NCI-H2171 treated with DMSO at 0.1 percent for 48 hours (cell line): ENCODE measurements around the gene SLC46A1.
A peak's percentile ranks its signal among the peaks of the same experiment; 100 is the strongest.

ENCODE experiments used
- DNase-seq: peaks from one replicate; lab custom pipeline; 2025; lab: John Stamatoyannopoulos, UW

The SLC46A1 gene

GRCh38 chr17:28379814-28380801 is 25.9 kb downstream of the SLC46A1 start:
- DNase-seq = no peak

- DNase-seq = no peak
Measured at GRCh38 chr17:28372945-28373274, 33.1 kb downstream of the SLC46A1 start.

- peak; percentile 49 for DNase-seq
Measured at GRCh38 chr17:28372203-28372944, 33.6 kb downstream of the SLC46A1 start.

GRCh38 chr17:28371245-28372202 is 34.5 kb downstream of the SLC46A1 start, which contains the start of gene SARM1:
Gene SARM1 (plus strand): TSS chr17:28371694. CDS start chr17:28372033, 339 bp downstream.
- DNase-seq = peak; percentile 90

- no peak for DNase-seq
Measured at GRCh38 chr17:28370744-28371103, 35.3 kb downstream of the SLC46A1 start.

- no peak for DNase-seq
Measured at GRCh38 chr17:28370035-28370743, 35.8 kb downstream of the SLC46A1 start, which contains the start of gene VTN. Gene VTN (minus strand): TSS chr17:28370307. CDS start chr17:28370203, 104 bp downstream.

- DNase-seq = no peak
Measured at GRCh38 chr17:28369684-28370034, 36.4 kb downstream of the SLC46A1 start.

GRCh38 chr17:28368915-28369683 is 36.9 kb downstream of the SLC46A1 start:
- no peak for DNase-seq

- DNase-seq = no peak
Measured at GRCh38 chr17:28368306-28368831, 37.6 kb downstream of the SLC46A1 start.

- DNase-seq = no peak
Measured at GRCh38 chr17:28367641-28368305, 38.2 kb downstream of the SLC46A1 start.

- no peak for DNase-seq
Measured at GRCh38 chr17:28366605-28367004, 39.4 kb downstream of the SLC46A1 start.

- DNase-seq = peak; percentile 68
Measured at GRCh38 chr17:28365487-28365886, 40.5 kb downstream of the SLC46A1 start.

- no peak for DNase-seq
Measured at GRCh38 chr17:28364665-28365363, 41.2 kb downstream of the SLC46A1 start, which contains the start of gene SEBOX. Gene SEBOX (minus strand): TSS chr17:28365199. CDS start chr17:28365151, 48 bp downstream.

GRCh38 chr17:28363776-28364650 is 42.0 kb downstream of the SLC46A1 start:
- DNase-seq = no peak

- no peak for DNase-seq
Measured at GRCh38 chr17:28363186-28363585, 42.8 kb downstream of the SLC46A1 start.

- DNase-seq = peak; percentile 77
Measured at GRCh38 chr17:28357901-28358197, 48.2 kb downstream of the SLC46A1 start.

GRCh38 chr17:28357061-28357900 is 48.7 kb downstream of the SLC46A1 start, which contains the start of gene POLDIP2:
Gene POLDIP2 (minus strand): TSS chr17:28357527. CDS start chr17:28357448, 79 bp downstream.
- peak; percentile 96 for DNase-seq
